Astrocyte of the spinal cord (primary cell): Measurements from ENCODE around the gene SLC9A9.

Experiments
- DNase-seq: peaks from one replicate; pipeline ENCODE4 v3.0.0; 2011; ENCODE audit warnings: low read depth, low spot score
- H3K4me3 ChIP-seq: 2 replicates; pipeline ENCODE4 v1.5.1; 2011; ENCODE audit warnings: low read depth, mild to moderate bottlenecking, low read length, moderate library complexity
- CTCF ChIP-seq: IDR thresholded peaks from 2 replicates; pipeline ENCODE4 v1.5.1; 2012; ENCODE audit warnings: low read depth, mild to moderate bottlenecking, low read length, inconsistent platforms
- in situ Hi-C: cut with HindIII; loops from 2 replicates; pipeline ENCODE4 v1.10.0; 2017; ENCODE audit warnings: low sequenced_read_pairs

SLC9A9 gene

GRCh38 chr3:143277531-143277930, 570.7 kb downstream of the SLC9A9 start:
- TF ChIP-seq CTCF = no peak
- no peak for DNase-seq
- no peak overlapping the region for H3K4me3 ChIP-seq
- in situ Hi-C loops = no loop called here

GRCh38 chr3:143276592-143276991, 571.7 kb downstream of the SLC9A9 start:
- no peak for DNase-seq
- no peak overlapping the region for H3K4me3 ChIP-seq
- in situ Hi-C loops = no loop called here
- no peak for TF ChIP-seq CTCF

- no peak for DNase-seq
- TF ChIP-seq CTCF = no peak
- H3K4me3 ChIP-seq = no peak overlapping the region
- in situ Hi-C loops = no loop called here
Measured at GRCh38 chr3:143273975-143274690, 574.1 kb downstream of the SLC9A9 start.

- in situ Hi-C loops = no loop called here
- DNase-seq = no peak
- TF ChIP-seq CTCF = no peak
- H3K4me3 ChIP-seq = no peak overlapping the region
Measured at GRCh38 chr3:143271136-143271535, 577.1 kb downstream of the SLC9A9 start.

GRCh38 chr3:143269741-143270140, 578.5 kb downstream of the SLC9A9 start:
- no peak for TF ChIP-seq CTCF
- H3K4me3 ChIP-seq = no peak overlapping the region
- no peak for DNase-seq
- in situ Hi-C loops = no loop called here

- no peak overlapping the region for H3K4me3 ChIP-seq
- in situ Hi-C loops = no loop called here
- no peak for TF ChIP-seq CTCF
- DNase-seq = peak; percentile 17
Measured at GRCh38 chr3:143267989-143268388, 580.3 kb downstream of the SLC9A9 start.
